ENCODE results near the gene RAB6D. TPM values are rescaled to one million over a fixed set of nuclear protein-coding genes. Genes with fewer than 3 reads are reported as not detected.
"Not testable (repeated sequence)": the region's sequence is repeated elsewhere in the genome, so short reads cannot be mapped to it uniquely, and the experiment has no call there.

Gene RAB6D
- polyA plus RNA-seq, 5 donors = 1.1 to 2.3 (median 2.0) TPM

DNA sequence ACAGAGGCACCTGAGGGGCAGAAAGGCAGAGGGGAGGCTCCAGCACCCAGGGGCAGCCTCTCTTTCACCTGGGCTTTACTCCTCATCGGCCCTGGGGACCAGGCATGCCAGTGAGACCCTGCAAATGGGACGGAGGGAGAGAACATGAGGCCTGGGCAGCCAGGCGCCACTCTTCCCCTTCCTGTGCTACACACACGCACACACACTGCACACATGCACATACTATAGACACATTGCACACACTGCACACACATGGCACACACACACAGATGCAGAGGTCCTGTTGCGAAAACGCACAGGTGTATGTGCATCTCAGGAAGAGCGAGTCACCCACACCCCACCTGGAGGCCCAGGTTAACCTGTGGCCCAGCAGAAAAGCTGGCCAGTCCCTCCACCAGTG is 3.4 kb upstream of the RAB6D start:
- DNase-seq = no peak

DNA sequence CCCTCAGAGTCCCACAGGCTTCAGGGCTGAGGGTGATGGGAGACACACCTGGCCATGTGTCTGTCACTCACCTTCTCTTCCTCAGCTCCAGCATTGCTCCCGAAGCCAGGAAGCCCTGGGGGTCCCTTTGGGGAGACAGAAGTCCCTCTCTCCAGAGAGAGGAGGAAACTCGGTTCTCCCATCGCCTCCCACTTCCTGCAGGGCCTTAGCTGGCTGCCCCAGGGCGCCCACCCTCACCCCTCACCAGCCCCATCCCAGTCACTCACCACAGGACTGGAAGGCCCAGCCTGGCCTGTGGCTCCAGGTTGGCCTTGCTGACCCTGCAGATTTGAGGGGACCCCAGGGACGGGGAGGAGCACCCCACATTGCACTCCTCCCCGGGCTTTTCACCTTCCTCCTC is 2.7 kb upstream of the RAB6D start:
- DNase-seq = no peak

DNA sequence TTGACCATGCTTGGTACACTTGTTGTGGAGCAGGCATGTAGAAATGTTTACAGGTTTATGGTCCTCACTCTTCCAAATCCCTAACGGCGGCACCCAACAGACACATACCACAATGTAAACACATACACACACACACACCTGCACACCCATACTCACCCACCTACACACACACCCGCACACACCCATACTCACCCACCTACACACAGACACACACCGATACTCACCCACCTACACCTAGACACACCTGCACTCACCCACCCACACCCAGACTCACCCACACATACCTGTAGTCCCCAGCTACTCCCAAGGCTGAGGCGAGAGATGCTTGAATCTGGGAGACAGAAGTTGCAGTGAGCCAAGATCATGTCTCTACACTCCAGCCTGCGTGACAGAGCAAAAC is 1.5 kb upstream of the RAB6D start:
- DNase-seq = no peak

- not testable (repeated sequence) for DNase-seq
Measured at GRCh38 chr2:131363213-131363612, 755 bp downstream of the RAB6D start.

- not testable (repeated sequence) for DNase-seq
Measured at GRCh38 chr2:131361773-131362172, 2.2 kb downstream of the RAB6D start.

DNA sequence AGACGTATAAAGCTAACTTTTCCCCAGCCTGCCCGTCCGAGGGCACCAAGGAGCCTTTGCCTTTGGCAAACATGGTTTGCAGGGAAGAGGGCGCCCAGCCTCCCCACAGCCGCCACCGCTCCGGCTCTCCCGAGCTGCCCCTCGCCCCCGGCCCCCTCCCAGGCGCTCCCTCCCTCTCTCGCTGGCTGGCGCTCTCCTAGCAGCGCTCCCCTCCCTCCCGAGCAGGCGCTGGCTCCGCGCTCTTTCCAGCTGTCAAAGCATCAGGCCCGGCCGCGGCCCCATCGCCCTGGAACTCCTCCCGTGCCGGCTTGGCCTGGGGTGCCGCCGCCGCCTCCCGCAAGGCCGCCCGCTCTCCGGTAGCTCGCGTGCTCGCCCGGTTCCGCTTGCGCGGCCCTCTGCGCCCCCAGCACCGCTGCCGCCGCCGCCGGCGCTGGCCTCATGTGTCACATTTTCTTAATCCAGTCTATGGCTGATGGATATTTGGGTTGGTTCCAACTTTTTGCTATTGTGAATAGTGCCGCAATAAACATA is 10.7 kb downstream of the RAB6D start:
- DNase-seq = not testable (repeated sequence)

DNA sequence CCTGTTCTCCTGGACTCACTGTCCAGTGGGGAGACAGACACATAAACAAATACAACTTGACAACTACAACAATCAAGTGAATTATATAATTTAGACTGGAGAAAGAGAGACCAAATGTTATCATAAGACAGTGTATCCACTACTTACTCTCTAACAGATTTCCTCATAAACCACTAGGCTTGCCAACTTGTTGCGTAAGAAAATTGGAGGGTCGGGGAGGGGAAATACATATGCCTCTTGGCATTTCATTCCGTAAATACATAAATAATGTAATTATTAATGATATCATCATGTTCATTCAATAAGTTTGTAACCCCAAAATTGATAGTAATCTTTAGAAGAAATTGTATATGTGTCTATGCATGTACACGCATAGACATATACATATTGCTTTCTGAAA is 14.9 kb downstream of the RAB6D start:
- DNase-seq = peak; percentile 26 to 29

DNA sequence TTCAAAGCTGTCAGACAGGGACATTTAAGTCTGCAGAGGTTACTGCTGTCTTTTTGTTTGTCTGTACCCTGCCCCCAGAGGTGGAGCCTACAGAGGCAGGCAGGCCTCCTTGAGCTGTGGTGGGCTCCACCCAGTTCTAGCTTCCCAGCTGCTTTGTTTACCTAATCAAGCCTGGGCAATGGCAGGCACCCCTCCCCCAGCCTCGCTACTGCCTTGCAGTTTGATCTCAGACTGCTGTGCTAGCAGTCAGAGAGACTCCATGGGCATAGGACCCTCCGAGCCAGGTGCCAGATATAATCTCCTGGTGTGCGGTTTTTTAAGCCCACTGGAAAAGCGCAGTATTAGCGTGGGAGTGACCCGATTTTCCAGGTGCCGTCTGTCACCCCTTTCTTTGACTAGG is 16.9 kb downstream of the RAB6D start:
- DNase-seq = not testable (repeated sequence)

DNA sequence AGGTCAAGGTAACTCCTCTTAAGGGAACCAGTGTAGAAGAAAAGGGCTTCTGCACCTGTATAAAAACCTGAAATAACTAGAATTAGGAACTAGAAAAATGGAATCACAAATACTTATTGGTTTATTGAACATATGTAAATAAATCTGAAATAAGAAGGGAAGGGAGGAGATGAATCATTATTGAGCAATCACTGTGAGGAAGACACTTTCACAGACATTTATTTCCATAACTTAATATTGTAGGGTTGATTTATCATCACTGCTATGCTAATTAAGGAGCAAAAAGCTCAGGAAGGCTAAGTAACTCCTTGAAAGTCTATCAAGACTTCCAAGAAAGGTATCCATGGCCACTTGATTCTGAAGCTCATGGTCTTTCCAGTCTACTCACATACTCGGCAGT is 24.7 kb downstream of the RAB6D start:
- DNase-seq = not testable (repeated sequence)

GRCh38 chr2:131335319-131335718 is 28.6 kb downstream of the RAB6D start:
- not testable (repeated sequence) for DNase-seq

DNA sequence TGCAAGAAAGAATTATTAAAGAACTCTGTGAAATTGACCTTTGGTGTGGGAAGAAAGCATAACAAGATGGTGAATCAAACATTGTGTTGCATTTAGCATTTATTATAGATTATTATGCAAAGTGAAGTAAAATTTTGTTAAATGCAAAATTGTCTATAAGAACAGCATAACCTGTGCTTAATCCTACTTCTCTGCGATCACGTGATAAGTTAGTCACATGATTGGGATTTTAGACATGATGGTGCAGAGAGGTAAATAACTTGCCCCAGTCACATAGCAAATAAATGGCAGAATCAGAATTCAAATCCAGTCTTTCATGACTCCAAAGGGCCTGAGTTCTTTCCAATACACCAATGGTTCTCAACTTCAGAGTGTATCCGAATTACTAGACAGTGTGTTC is 31.3 kb downstream of the RAB6D start:
- not testable (repeated sequence) for DNase-seq

DNA sequence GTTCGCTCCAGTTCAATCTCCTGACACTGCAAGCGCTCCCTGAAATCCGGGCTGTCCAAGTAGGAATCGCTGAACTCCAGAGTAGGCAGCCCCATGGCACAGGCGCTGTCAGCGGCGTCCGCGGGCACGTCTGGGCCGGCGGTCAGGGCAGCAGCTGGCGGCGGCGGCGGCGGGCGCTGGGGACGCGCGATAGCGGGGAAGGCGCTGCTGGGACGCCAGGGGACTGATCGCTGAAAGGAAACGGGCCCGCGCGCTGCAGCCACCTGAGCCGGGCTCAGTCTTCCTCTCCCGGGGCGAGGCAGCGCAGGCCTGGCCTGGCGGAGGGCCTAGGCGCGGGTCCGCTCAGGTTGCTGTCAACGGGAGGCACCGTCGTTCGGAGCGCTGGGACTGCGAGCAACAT is 33.0 kb downstream of the RAB6D start:
- not testable (repeated sequence) for DNase-seq

- no peak for DNase-seq
Measured at GRCh38 chr2:131322209-131322608, 41.8 kb downstream of the RAB6D start.

- not testable (repeated sequence) for DNase-seq
Measured at GRCh38 chr2:131321344-131321743, 42.6 kb downstream of the RAB6D start.

GRCh38 chr2:131311001-131311400 is 53.0 kb downstream of the RAB6D start:
- not testable (repeated sequence) for DNase-seq

Other genes starting within 250 kb of the RAB6D start
- under 1 TPM in 3 of 5 donors, not detected in 2; 0.04 to 0.18 (median 0.08) TPM for gene POTEE, start 154.6 kb downstream of the RAB6D start, polyA plus RNA-seq (ENCODE audit: insufficient read depth in 1 of 5, insufficient read length in 5 of 5, low replicate concordance in 1 of 5)
- gene TUBA3D, start 112.0 kb upstream of the RAB6D start, polyA plus RNA-seq (ENCODE audit: insufficient read depth in 1 of 5, insufficient read length in 5 of 5, low replicate concordance in 1 of 5) = 1 to 10 TPM in 4 of 5 donors, under 1 TPM in 1; 0.44 to 1.6 (median 1.3) TPM
- 10 to 100 TPM; 31.7 to 85.8 (median 46.8) TPM for gene MZT2A, start 128.2 kb upstream of the RAB6D start, polyA plus RNA-seq (ENCODE audit: insufficient read depth in 1 of 5, insufficient read length in 5 of 5, low replicate concordance in 1 of 5)
- 10 to 100 TPM in 2 of 5 donors, 1 to 10 TPM in 3; 5.9 to 11.2 (median 9.9) TPM for gene CCDC74A, start 163.7 kb upstream of the RAB6D start, polyA plus RNA-seq (ENCODE audit: insufficient read depth in 1 of 5, insufficient read length in 5 of 5, low replicate concordance in 1 of 5)